ENCODE measurements around the gene SPATA31C1.
"Not testable (repeated sequence)": the region's sequence is repeated elsewhere in the genome, so short reads cannot be mapped to it uniquely, and the experiment has no call there.

DNA sequence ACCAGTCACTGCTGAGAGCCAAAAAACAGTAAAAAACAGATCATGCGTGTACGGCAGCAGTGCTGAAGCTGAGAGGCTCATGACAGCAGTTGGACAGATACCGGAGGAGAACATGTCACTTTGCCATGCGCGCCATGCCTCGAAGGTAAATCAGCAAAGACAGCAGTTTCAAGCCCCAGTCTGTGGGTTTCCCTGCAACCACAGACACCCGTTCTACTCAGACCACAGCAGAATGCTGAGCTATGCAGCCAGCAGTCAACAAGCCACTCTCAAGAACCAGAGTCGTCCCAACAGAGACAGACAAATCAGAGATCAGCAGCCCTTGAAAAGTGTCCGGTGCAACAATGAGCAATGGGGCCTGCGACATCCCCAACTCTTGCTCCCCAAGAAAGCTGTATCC, 5.2 kb downstream of the SPATA31C1 start:
- TF ChIP-seq PKNOX1 (IDR thresholded peaks at IDR 0.05); FOXA1 (IDR thresholded peaks at IDR 0.05); BHLHE40 (IDR thresholded peaks at IDR 0.05; ENCODE audit: borderline replicate concordance); FOXM1 (IDR thresholded peaks at IDR 0.05; ENCODE audit: borderline replicate concordance); SUZ12 (IDR thresholded peaks at IDR 0.05); L3MBTL2 (conservative IDR thresholded peaks at IDR 0.05); SP1 (IDR thresholded peaks at IDR 0.05); NFRKB (IDR thresholded peaks at IDR 0.05); LEF1 (IDR thresholded peaks at IDR 0.05; ENCODE audit: borderline replicate concordance); TARDBP (IDR thresholded peaks at IDR 0.05): not testable (repeated sequence)

All from HEK293T (cell line).